Measurements from ENCODE around the gene RPS14.

The RPS14 gene

GRCh38 chr5:150489360-150490295 is 40.1 kb upstream of the RPS14 start:
- no peak for DNase-seq (ENCODE audit: extremely low spot score)
- ChIA-PET CTCF (no interaction called here), POLR2A (no interaction called here)
- TF ChIP-seq ELF4 (IDR thresholded peaks at IDR 0.05) = no peak

- POLR2A ChIA-PET = no interaction called here
- CTCF ChIA-PET = no interaction called here
- DNase-seq (ENCODE audit: extremely low spot score) = no peak
- TF ChIP-seq BHLHE40 (IDR thresholded peaks at IDR 0.05; ENCODE audit: borderline replicate concordance) = no peak
- no peak for TF ChIP-seq SUZ12 (IDR thresholded peaks at IDR 0.05)
- no peak for TF ChIP-seq ARNT (IDR thresholded peaks at IDR 0.05)
These were observed 39.2 kb upstream of the RPS14 start for GRCh38 chr5:150488519-150489359.

- DNase-seq (ENCODE audit: extremely low spot score) = no peak
- POLR2A ChIA-PET = interaction anchor here (1.8 kb wide), 1 partner anchor 29 kb away, joined by 5 read pairs; no protein-coding TSS in a partner anchor
- TF ChIP-seq PKNOX1 (IDR thresholded peaks at IDR 0.05) = no peak
- TF ChIP-seq L3MBTL2 (conservative IDR thresholded peaks at IDR 0.05) = no peak
- TF ChIP-seq ZNF384 (IDR thresholded peaks at IDR 0.05) = no peak
- no peak for TF ChIP-seq FOXM1 (IDR thresholded peaks at IDR 0.05; ENCODE audit: borderline replicate concordance)
- no peak for TF ChIP-seq FOXK2 (IDR thresholded peaks at IDR 0.05)
- TF ChIP-seq BHLHE40 (IDR thresholded peaks at IDR 0.05; ENCODE audit: borderline replicate concordance) = no peak
- TF ChIP-seq TARDBP (IDR thresholded peaks at IDR 0.05) = no peak
- no peak for TF ChIP-seq ELF4 (IDR thresholded peaks at IDR 0.05)
- no peak for TF ChIP-seq SUZ12 (IDR thresholded peaks at IDR 0.05)
- TF ChIP-seq FOXA1 (IDR thresholded peaks at IDR 0.05) = no peak
- no peak for TF ChIP-seq ARNT (IDR thresholded peaks at IDR 0.05)
- no peak for TF ChIP-seq CTBP1 (IDR thresholded peaks at IDR 0.05; ENCODE audit: borderline replicate concordance)
- no peak for TF ChIP-seq LEF1 (IDR thresholded peaks at IDR 0.05; ENCODE audit: borderline replicate concordance)
- TF ChIP-seq HDGF (IDR thresholded peaks at IDR 0.05; ENCODE audit: borderline replicate concordance) = no peak
- TF ChIP-seq NFRKB (IDR thresholded peaks at IDR 0.05) = no peak
- TF ChIP-seq SP1 (IDR thresholded peaks at IDR 0.05) = no peak
- CTCF ChIA-PET = no interaction called here
These were observed 37.9 kb upstream of the RPS14 start for GRCh38 chr5:150487199-150488061.

GRCh38 chr5:150486402-150487198 is 37.1 kb upstream of the RPS14 start:
- peak; percentile 72 for DNase-seq (ENCODE audit: extremely low spot score)
- ChIA-PET POLR2A (interaction anchor here (0.6 to 1.8 kb wide), 4 partner anchors 26 to 954 kb away, joined by 3 to 5 read pairs (median 4); no protein-coding TSS in a partner anchor), CTCF (interaction anchor here (1.0 kb wide), 1 partner anchor 12 kb away, joined by 3 read pairs; no protein-coding TSS in a partner anchor)
- TF ChIP-seq TARDBP (IDR thresholded peaks at IDR 0.05) = no peak
- TF ChIP-seq FOXM1 (IDR thresholded peaks at IDR 0.05; ENCODE audit: borderline replicate concordance) = peak; percentile 68; the same call in 1 of the 2 replicates
- TF ChIP-seq ARNT (IDR thresholded peaks at IDR 0.05) = 0 out of 2 replicates have a peak, but pooled peaks have one; percentile 52

GRCh38 chr5:150485693-150486401 is 36.3 kb upstream of the RPS14 start:
- CTCF ChIA-PET = interaction anchor here (0.6 to 1.0 kb wide), 2 partner anchors 12 to 105 kb away, joined by 3 read pairs; no protein-coding TSS in a partner anchor
- POLR2A ChIA-PET = interaction anchor here (0.6 to 1.8 kb wide), 7 partner anchors 13 to 953 kb away, joined by 3 to 5 read pairs (median 3); no protein-coding TSS in a partner anchor
- TF ChIP-seq NFRKB (IDR thresholded peaks at IDR 0.05) (no peak), ZNF384 (IDR thresholded peaks at IDR 0.05) (no peak), HDGF (IDR thresholded peaks at IDR 0.05; ENCODE audit: borderline replicate concordance) (no peak), FOXM1 (IDR thresholded peaks at IDR 0.05; ENCODE audit: borderline replicate concordance) (no peak), BHLHE40 (IDR thresholded peaks at IDR 0.05; ENCODE audit: borderline replicate concordance) (no peak), CTBP1 (IDR thresholded peaks at IDR 0.05; ENCODE audit: borderline replicate concordance) (no peak), FOXA1 (IDR thresholded peaks at IDR 0.05) (no peak), SP1 (IDR thresholded peaks at IDR 0.05) (no peak), TARDBP (IDR thresholded peaks at IDR 0.05) (no peak), SUZ12 (IDR thresholded peaks at IDR 0.05) (no peak), PKNOX1 (IDR thresholded peaks at IDR 0.05) (no peak), LEF1 (IDR thresholded peaks at IDR 0.05; ENCODE audit: borderline replicate concordance) (no peak), ARNT (IDR thresholded peaks at IDR 0.05) (no peak), ELF4 (IDR thresholded peaks at IDR 0.05) (no peak)
- peak; percentile 71 for DNase-seq (ENCODE audit: extremely low spot score)

All from HEK293T (cell line).